NCI-H1417 treated with DMSO at 0.1 percent for 48 hours (cell line): Measurements from ENCODE around the gene CGREF1.
"Not testable (repeated sequence)": the region's sequence is repeated elsewhere in the genome, so short reads cannot be mapped to it uniquely, and the experiment has no call there.

ENCODE experiments used
- DNase-seq: peaks from one replicate; lab custom pipeline; 2025; lab: John Stamatoyannopoulos, UW

The CGREF1 gene

GRCh38 chr2:27111392-27112078 lies 7.4 kb downstream of the CGREF1 start:
- not testable (repeated sequence) for DNase-seq

- not testable (repeated sequence) for DNase-seq
Measured at GRCh38 chr2:27110603-27111352, 8.2 kb downstream of the CGREF1 start.

GRCh38 chr2:27109083-27109482 lies 9.8 kb downstream of the CGREF1 start:
- no peak for DNase-seq

GRCh38 chr2:27108221-27108620 lies 10.7 kb downstream of the CGREF1 start:
- DNase-seq, result no peak

GRCh38 chr2:27105981-27106380 lies 12.9 kb downstream of the CGREF1 start:
- DNase-seq, result no peak

GRCh38 chr2:27102329-27102728 lies 16.6 kb downstream of the CGREF1 start:
- DNase-seq, result no peak

GRCh38 chr2:27100036-27100435 lies 18.9 kb downstream of the CGREF1 start:
- no peak for DNase-seq

GRCh38 chr2:27099334-27099955 lies 19.5 kb downstream of the CGREF1 start:
- no peak for DNase-seq

GRCh38 chr2:27097341-27097740 lies 21.6 kb downstream of the CGREF1 start:
- no peak for DNase-seq

- no peak for DNase-seq
Measured at GRCh38 chr2:27096748-27097297, 22.1 kb downstream of the CGREF1 start.

- DNase-seq, result no peak
Measured at GRCh38 chr2:27095745-27096651, 22.9 kb downstream of the CGREF1 start.

- no peak for DNase-seq
Measured at GRCh38 chr2:27095427-27095744, 23.5 kb downstream of the CGREF1 start.

- DNase-seq, result no peak
Measured at GRCh38 chr2:27094353-27094984, 24.5 kb downstream of the CGREF1 start.

GRCh38 chr2:27093430-27094352 lies 25.2 kb downstream of the CGREF1 start:
- DNase-seq, result no peak

GRCh38 chr2:27092696-27093429 lies 26.1 kb downstream of the CGREF1 start:
- DNase-seq, result no peak

GRCh38 chr2:27091746-27092695 lies 26.9 kb downstream of the CGREF1 start:
- DNase-seq, result no peak

GRCh38 chr2:27089111-27089954 lies 29.6 kb downstream of the CGREF1 start:
- DNase-seq, result no peak

- no peak for DNase-seq
Measured at GRCh38 chr2:27088634-27089033, 30.3 kb downstream of the CGREF1 start.
